ENCODE measurements around the gene PIGZ. TPM values are rescaled to one million over a fixed set of nuclear protein-coding genes. Genes with fewer than 3 reads are reported as not detected.

Gene PIGZ
- total RNA-seq, 1 experiment from 2014 or later = 5.1 TPM

GRCh38 chr3:196962930-196963630 lies 5.6 kb downstream of the PIGZ start:
- TF ChIP-seq CTCF (IDR thresholded peaks at IDR 0.05; ENCODE audit: insufficient read depth in 1 of 2, low read depth in 1 of 2, low read length in 1 of 2, severe bottlenecking in 1 of 2, unreplicated experiment in 1 of 2) = no peak
- peaks cover 22% of the 10 kb centered on the region for H3K9me3 Mint-ChIP-seq (ENCODE audit: unreplicated experiment)
- DNase-seq = no peak
- Histone ChIP-seq H3K4me1 (peaks cover 26% of the 10 kb centered on the region), H3K27me3 (replicated peaks; ENCODE audit: control insufficient read depth, insufficient read depth, low read length) (no peaks in the 10 kb centered on the region), H3K36me3 (ENCODE audit: control insufficient read depth, insufficient read depth, low read length) (peaks cover 16% of the 10 kb centered on the region), H3K9me3 (no peaks in the 10 kb centered on the region), H3K4me3 (ENCODE audit: low read depth, low read length) (no peak overlapping the region)
- ChIA-PET CTCF (no interaction called here), POLR2A (no interaction called here)
- peak overlapping the region; percentile 82 for H3K27ac Mint-ChIP-seq (ENCODE audit: unreplicated experiment)
- H3K4me3 Mint-ChIP-seq (ENCODE audit: unreplicated experiment) = peak overlapping the region; percentile 59
- intact Hi-C loops (cut with micrococcal nuclease; ENCODE audit: unreplicated experiment) = loop anchor here (2.0 kb wide), 1 partner anchor 20 kb away; the partner anchor contains the start of gene NCBP2
- peaks cover 44% of the 10 kb centered on the region for H3K36me3 Mint-ChIP-seq (ENCODE audit: insufficient read depth, unreplicated experiment)
- BruUV-seq (replicated peaks) = TSS peak; percentile 95
- no peaks in the 10 kb centered on the region for H3K27me3 Mint-ChIP-seq (ENCODE audit: insufficient read depth, unreplicated experiment)
- H3K4me1 Mint-ChIP-seq (ENCODE audit: low read depth, unreplicated experiment) = peaks cover 34% of the 10 kb centered on the region

- Histone ChIP-seq H3K4me3 (ENCODE audit: low read depth, low read length) (no peak overlapping the region), H3K27me3 (replicated peaks; ENCODE audit: control insufficient read depth, insufficient read depth, low read length) (no peaks in the 10 kb centered on the region), H3K36me3 (ENCODE audit: control insufficient read depth, insufficient read depth, low read length) (peaks cover 16% of the 10 kb centered on the region), H3K9me3 (no peaks in the 10 kb centered on the region), H3K4me1 (peaks cover 26% of the 10 kb centered on the region)
- ChIA-PET POLR2A (no interaction called here), CTCF (no interaction called here)
- no peak for TF ChIP-seq CTCF (IDR thresholded peaks at IDR 0.05; ENCODE audit: insufficient read depth in 1 of 2, low read depth in 1 of 2, low read length in 1 of 2, severe bottlenecking in 1 of 2, unreplicated experiment in 1 of 2)
- peak; percentile 69 to 76 for DNase-seq
- no TSS peak for BruUV-seq (replicated peaks)
- Mint-ChIP-seq H3K4me1 (ENCODE audit: low read depth, unreplicated experiment) (peaks cover 34% of the 10 kb centered on the region), H3K4me3 (ENCODE audit: unreplicated experiment) (peak overlapping the region; percentile 59), H3K27ac (ENCODE audit: unreplicated experiment) (peak overlapping the region; percentile 82), H3K36me3 (ENCODE audit: insufficient read depth, unreplicated experiment) (peaks cover 37% of the 10 kb centered on the region), H3K27me3 (ENCODE audit: insufficient read depth, unreplicated experiment) (no peaks in the 10 kb centered on the region), H3K9me3 (ENCODE audit: unreplicated experiment) (peaks cover 22% of the 10 kb centered on the region)
- intact Hi-C loops (cut with micrococcal nuclease; ENCODE audit: unreplicated experiment) = loop anchor here (2.0 kb wide), 1 partner anchor 20 kb away; the partner anchor contains the start of gene NCBP2
These were observed 6.3 kb downstream of the PIGZ start for GRCh38 chr3:196962108-196962929.

GRCh38 chr3:196954832-196955231 lies 13.8 kb downstream of the PIGZ start:
- no peaks in the 10 kb centered on the region for H3K27me3 ChIP-seq (replicated peaks; ENCODE audit: control insufficient read depth, insufficient read depth, low read length)
- ChIA-PET CTCF (no interaction called here), POLR2A (no interaction called here)
- peaks cover 3% of the 10 kb centered on the region; the same call in 1 of the 2 replicates for H3K9me3 ChIP-seq
- no TSS peak for BruUV-seq (replicated peaks)
- H3K4me1 ChIP-seq = no peaks in the 10 kb centered on the region
- Mint-ChIP-seq H3K36me3 (ENCODE audit: insufficient read depth, unreplicated experiment) (peaks cover 4% of the 10 kb centered on the region), H3K9me3 (ENCODE audit: unreplicated experiment) (peaks cover 10% of the 10 kb centered on the region), H3K4me1 (ENCODE audit: low read depth, unreplicated experiment) (no peaks in the 10 kb centered on the region), H3K27ac (ENCODE audit: unreplicated experiment) (no peak overlapping the region), H3K4me3 (ENCODE audit: unreplicated experiment) (no peak overlapping the region), H3K27me3 (ENCODE audit: insufficient read depth, unreplicated experiment) (no peaks in the 10 kb centered on the region)
- no peaks in the 10 kb centered on the region for H3K36me3 ChIP-seq (ENCODE audit: control insufficient read depth, insufficient read depth, low read length)
- TF ChIP-seq CTCF (IDR thresholded peaks at IDR 0.05; ENCODE audit: insufficient read depth in 1 of 2, low read depth in 1 of 2, low read length in 1 of 2, severe bottlenecking in 1 of 2, unreplicated experiment in 1 of 2) = no peak
- intact Hi-C loops (cut with micrococcal nuclease; ENCODE audit: unreplicated experiment) = no loop called here
- no peak overlapping the region for H3K4me3 ChIP-seq (ENCODE audit: low read depth, low read length)
- no peak for DNase-seq
